NCI-H2196 treated with DMSO at 0.1 percent for 48 hours (cell line): ENCODE data around the gene LTB.

Experiments used
- DNase-seq: peaks from one replicate; lab custom pipeline; 2025; ENCODE audit not compliant: unreplicated experiment; lab: John Stamatoyannopoulos, UW

The LTB gene

GRCh38 chr6:31576897-31577578, 5.2 kb downstream of the LTB start:
- no peak for DNase-seq

- DNase-seq = no peak
Measured at GRCh38 chr6:31575952-31576685, 6.1 kb downstream of the LTB start.

GRCh38 chr6:31575335-31575901, 6.8 kb downstream of the LTB start, which contains the start of gene TNF:
TSS of gene TNF (plus strand) at chr6:31575565. CDS start at chr6:31575742, 177 bp downstream.
- no peak for DNase-seq

GRCh38 chr6:31574106-31575061, 7.8 kb downstream of the LTB start:
- DNase-seq = no peak

GRCh38 chr6:31573239-31574105, 8.8 kb downstream of the LTB start:
- DNase-seq = no peak

GRCh38 chr6:31572041-31572911, 9.9 kb downstream of the LTB start, which contains the start of gene LTA:
TSS of gene LTA (plus strand) at chr6:31572289. CDS start at chr6:31572743, 454 bp downstream.
- no peak for DNase-seq

- DNase-seq = no peak
Measured at GRCh38 chr6:31569861-31570536, 12.2 kb downstream of the LTB start.

- no peak for DNase-seq
Measured at GRCh38 chr6:31568537-31568961, 13.7 kb downstream of the LTB start.

GRCh38 chr6:31567531-31568370, 14.5 kb downstream of the LTB start:
- DNase-seq = no peak

GRCh38 chr6:31560697-31561058, 21.5 kb downstream of the LTB start:
- DNase-seq = no peak

GRCh38 chr6:31559958-31560696, 22.1 kb downstream of the LTB start:
- no peak for DNase-seq

- DNase-seq = no peak
Measured at GRCh38 chr6:31559606-31559957, 22.6 kb downstream of the LTB start.

GRCh38 chr6:31558631-31559500, 23.4 kb downstream of the LTB start:
- no peak for DNase-seq

- DNase-seq = no peak
Measured at GRCh38 chr6:31558318-31558625, 24.0 kb downstream of the LTB start.

GRCh38 chr6:31557443-31558317, 24.5 kb downstream of the LTB start:
- DNase-seq = no peak
